HCT116 (cell line): ENCODE measurements around the gene ST6GAL2.

Experiments used
- CTCF ChIP-seq, 3 experiments: fragments of 200-600 bp in 1 of 3; sonication (generic) in 1 of 3; IDR thresholded peaks in 2 of 3; conservative IDR thresholded peaks in 1 of 3; 2 replicates each; pipeline ENCODE4 v1.5.1; 2012 to 2017; ENCODE audit warnings: low read depth in 2 of 3, low read length in 2 of 3, antibody characterized with exemption in 1 of 3, borderline replicate concordance in 1 of 3, control low read depth in 1 of 3, mild to moderate bottlenecking in 1 of 3, mixed read lengths in 1 of 3, mixed run types in 1 of 3, moderate library complexity in 1 of 3; ENCODE audit not compliant: insufficient read depth in 1 of 3
- ZNF274 ChIP-seq: fragments of 200-500 bp; sonication (Bioruptor generic); IDR thresholded peaks from 2 replicates; pipeline ENCODE4 v1.6.1; 2014; ENCODE audit warnings: mild to moderate bottlenecking, low read depth, low read length, inconsistent platforms
- TF ChIP-seq, protein P1 (sequence below): IDR thresholded peaks from 2 replicates; pipeline ENCODE4 v1.6.1; 2012
- TF ChIP-seq, protein P2 (sequence below): IDR thresholded peaks from 2 replicates; pipeline ENCODE4 v1.6.1; 2012

DNA sequence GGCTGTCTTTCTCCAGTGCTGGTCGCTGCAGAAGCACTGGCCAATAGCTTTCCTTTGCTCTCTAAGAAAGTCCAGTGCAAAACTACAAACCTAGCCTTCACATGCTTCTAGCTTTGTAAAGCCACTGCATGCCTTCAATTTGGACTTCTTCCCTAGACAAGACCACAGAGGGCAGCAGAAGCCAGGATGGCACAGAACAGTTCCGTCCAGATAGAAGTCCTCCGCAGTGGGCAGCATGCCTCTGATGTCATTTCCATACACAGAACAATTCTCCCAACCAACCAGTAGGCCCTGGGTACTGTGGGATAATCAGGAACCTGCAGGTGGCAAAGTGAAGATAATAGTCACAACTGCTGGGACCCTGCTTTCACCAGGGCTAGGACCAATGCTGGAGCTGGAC, 3.3 kb downstream of the ST6GAL2 start:
- TF ChIP-seq, protein P1, sequence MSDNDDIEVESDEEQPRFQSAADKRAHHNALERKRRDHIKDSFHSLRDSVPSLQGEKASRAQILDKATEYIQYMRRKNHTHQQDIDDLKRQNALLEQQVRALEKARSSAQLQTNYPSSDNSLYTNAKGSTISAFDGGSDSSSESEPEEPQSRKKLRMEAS, result no peak
- no peak for TF ChIP-seq CTCF (IDR thresholded peaks at IDR 0.05 in 2 of 3, conservative IDR thresholded peaks at IDR 0.05 in 1 of 3; ENCODE audit: borderline replicate concordance in 1 of 3, insufficient read depth in 1 of 3, low read depth in 2 of 3, low read length in 2 of 3)
- TF ChIP-seq, protein P2, sequence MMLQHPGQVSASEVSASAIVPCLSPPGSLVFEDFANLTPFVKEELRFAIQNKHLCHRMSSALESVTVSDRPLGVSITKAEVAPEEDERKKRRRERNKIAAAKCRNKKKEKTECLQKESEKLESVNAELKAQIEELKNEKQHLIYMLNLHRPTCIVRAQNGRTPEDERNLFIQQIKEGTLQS, result no peak
- no peak for TF ChIP-seq ZNF274
